H1 (cell line): ENCODE data around the gene FAM50A. TPM values are rescaled to one million over a fixed set of nuclear protein-coding genes. Genes with fewer than 3 reads are reported as not detected.

Experiments used
- CTCF ChIA-PET: fragments of 300-600 bp; sonication (Branson Sonifier 250); formaldehyde crosslinking; loops from one replicate; lab custom pipeline; 2021; ENCODE audit not compliant: partially characterized antibody; lab: Charles Lee
- POLR2A ChIA-PET: fragments of 300-600 bp; sonication (Branson Sonifier 250); formaldehyde crosslinking; loops from one replicate; lab custom pipeline; 2021; ENCODE audit warnings: inconsistent platforms; ENCODE audit not compliant: partially characterized antibody; lab: Charles Lee
- DNase-seq, 2 experiments: peaks; one replicate each; pipeline versions ENCODE4 v3.0.0 to v3.0.0-alpha.2; 2010 to 2022; ENCODE audit warnings: low spot score in 2 of 2, low read depth in 1 of 2, mixed read lengths in 1 of 2
- FAIRE-seq: peaks from 2 replicates; lab custom pipeline; 2011; peaks lifted over from hg19 to GRCh38; lab: Jason Lieb, UNC
- H2AFZ ChIP-seq: 2 replicates; pipeline ENCODE4 v1.8.1; 2012; ENCODE audit warnings: low read length, inconsistent platforms
- H2AK5ac ChIP-seq: 2 replicates; pipeline ENCODE4 v1.6.1; 2013; ENCODE audit warnings: low read depth, low read length
- H2BK120ac ChIP-seq: replicated peaks from 2 replicates; pipeline ENCODE3; 2013; ENCODE audit warnings: low read depth, low read length, inconsistent platforms
- H2BK12ac ChIP-seq: 2 replicates; pipeline ENCODE4 v1.6.1; 2013; ENCODE audit warnings: low read depth, low read length
- H2BK15ac ChIP-seq: 2 replicates; pipeline ENCODE4 v1.6.1; 2013; ENCODE audit warnings: low read length
- H2BK20ac ChIP-seq: 2 replicates; pipeline ENCODE4 v1.6.1; 2013; ENCODE audit warnings: low read length
- H2BK5ac ChIP-seq: 2 replicates; pipeline ENCODE4 v1.6.1; 2013; ENCODE audit warnings: low read depth, low read length
- H3K14ac ChIP-seq: 2 replicates; pipeline ENCODE4 v1.6.1; 2013; ENCODE audit warnings: inconsistent platforms; ENCODE audit not compliant: insufficient read length
- H3K18ac ChIP-seq: 2 replicates; pipeline ENCODE4 v1.6.1; 2013; ENCODE audit warnings: low read length; ENCODE audit errors: extremely low read depth
- H3K23ac ChIP-seq: 2 replicates; pipeline ENCODE4 v1.6.1; 2013; ENCODE audit warnings: inconsistent platforms; ENCODE audit not compliant: insufficient read length
- H3K23me2 ChIP-seq: 2 replicates; pipeline ENCODE4 v1.6.1; 2013; ENCODE audit warnings: low read depth, low read length
- H3K27ac ChIP-seq: 2 replicates; pipeline ENCODE4 v1.6.1; 2011; ENCODE audit warnings: low read depth, low read length, inconsistent platforms
- H3K27me3 ChIP-seq, 4 experiments: replicated peaks in 1 of 4; 1 replicate in 1 of 4; 2 replicates in 3 of 4; pipeline versions ENCODE4 v1.6.1 to v1.8.1; 2011 to 2013; ENCODE audit warnings: low read length in 3 of 4, mild to moderate bottlenecking in 3 of 4, inconsistent platforms in 2 of 4, mixed read lengths in 2 of 4, moderate library complexity in 1 of 4; ENCODE audit not compliant: control insufficient read depth in 3 of 4, insufficient read depth in 3 of 4; ENCODE audit errors: extremely low read depth in 1 of 4
- H3K36me3 ChIP-seq, 4 experiments: 2 replicates each; pipeline versions ENCODE4 v1.6.1 to v1.8.1; 2011 to 2013; ENCODE audit warnings: mild to moderate bottlenecking in 4 of 4, low read length in 3 of 4, moderate library complexity in 2 of 4, control low read depth in 1 of 4, inconsistent platforms in 1 of 4; ENCODE audit not compliant: insufficient read depth in 4 of 4, control insufficient read depth in 2 of 4
- H3K4ac ChIP-seq: replicated peaks from 2 replicates; pipeline ENCODE3; 2013; ENCODE audit warnings: low read length, low read depth, mixed read lengths, inconsistent platforms; ENCODE audit not compliant: insufficient read length
- H3K4me1 ChIP-seq, 4 experiments: replicated peaks in 1 of 4; 1 replicate in 1 of 4; 2 replicates in 3 of 4; pipeline versions ENCODE4 v1.6.1 to v1.8.1; 2011 to 2013; ENCODE audit warnings: low read length in 3 of 4, inconsistent platforms in 2 of 4, mixed read lengths in 1 of 4; ENCODE audit not compliant: insufficient read depth in 4 of 4, control insufficient read depth in 3 of 4
- H3K4me2 ChIP-seq, 2 experiments: 2 replicates each; pipeline versions ENCODE4 v1.6.1 to v1.8.1; 2011 to 2013; ENCODE audit warnings: low read depth in 2 of 2, low read length in 2 of 2, control low read depth in 1 of 2, inconsistent platforms in 1 of 2, mild to moderate bottlenecking in 1 of 2; ENCODE audit not compliant: insufficient read depth in 1 of 2
- H3K4me3 ChIP-seq, 4 experiments: fragments of 200-600, 300-600 bp in 1 of 4; sonication (generic), shearing (Covaris generic), sonication (Bioruptor Twin) in 1 of 4; 2 replicates each; pipeline versions ENCODE4 v1.5.1 to v1.8.1; 2011 to 2016; ENCODE audit warnings: low read length in 4 of 4, low read depth in 3 of 4, control low read depth in 2 of 4, inconsistent platforms in 2 of 4, mild to moderate bottlenecking in 2 of 4, mixed read lengths in 1 of 4, moderate library complexity in 1 of 4; ENCODE audit not compliant: insufficient read depth in 2 of 4; ENCODE audit errors: extremely low read depth in 1 of 4
- H3K56ac ChIP-seq: replicated peaks from 2 replicates; pipeline ENCODE3; 2013; ENCODE audit warnings: low read depth, mild to moderate bottlenecking, mixed read lengths, low read length, inconsistent platforms; ENCODE audit not compliant: insufficient read length
- H3K79me1 ChIP-seq: 2 replicates; pipeline ENCODE4 v1.6.1; 2013; ENCODE audit warnings: low read depth, low read length, control low read depth
- H3K79me2 ChIP-seq, 2 experiments: 2 replicates each; pipeline versions ENCODE4 v1.6.1 to v1.8.1; 2012 to 2013; ENCODE audit warnings: low read length in 2 of 2, mild to moderate bottlenecking in 2 of 2, inconsistent platforms in 1 of 2; ENCODE audit not compliant: insufficient read depth in 2 of 2, control insufficient read depth in 1 of 2
- H3K9ac ChIP-seq, 4 experiments: replicated peaks in 1 of 4; 1 replicate in 1 of 4; 2 replicates in 3 of 4; pipeline versions ENCODE4 v1.6.1 to v1.8.1; 2011 to 2013; ENCODE audit warnings: low read depth in 3 of 4, low read length in 3 of 4, control low read depth in 2 of 4, mild to moderate bottlenecking in 2 of 4, moderate library complexity in 2 of 4, inconsistent platforms in 1 of 4; ENCODE audit errors: extremely low read depth in 1 of 4
- H3K9me3 ChIP-seq, 2 experiments: 2 replicates each; pipeline versions ENCODE4 v1.6.1 to v1.8.1; 2012 to 2013; ENCODE audit warnings: mild to moderate bottlenecking in 2 of 2, moderate library complexity in 2 of 2, control low read depth in 1 of 2, inconsistent platforms in 1 of 2, low read depth in 1 of 2, low read length in 1 of 2, mixed read lengths in 1 of 2; ENCODE audit not compliant: insufficient read depth in 2 of 2
- H4K20me1 ChIP-seq, 2 experiments: replicated peaks in 1 of 2; 2 replicates each; pipeline versions ENCODE3 to v1.8.1; 2011 to 2013; ENCODE audit warnings: inconsistent platforms in 2 of 2, low read length in 2 of 2, mild to moderate bottlenecking in 1 of 2; ENCODE audit not compliant: insufficient read depth in 2 of 2, control insufficient read depth in 1 of 2
- H4K5ac ChIP-seq: 2 replicates; pipeline ENCODE4 v1.6.1; 2013; ENCODE audit warnings: low read length, low read depth, mixed read lengths, inconsistent platforms; ENCODE audit not compliant: insufficient read length
- H4K8ac ChIP-seq: 2 replicates; pipeline ENCODE4 v1.8.0; 2013; ENCODE audit warnings: mild to moderate bottlenecking, moderate library complexity, low read length, inconsistent platforms; ENCODE audit not compliant: insufficient read depth; ENCODE audit errors: extremely low read depth
- H4K91ac ChIP-seq: replicated peaks from 2 replicates; pipeline ENCODE3; 2013; ENCODE audit warnings: low read length, mixed read lengths, inconsistent platforms; ENCODE audit not compliant: insufficient read length
- BRCA1 ChIP-seq: IDR thresholded peaks from 2 replicates; pipeline ENCODE4 v1.6.1; 2012; ENCODE audit warnings: low read depth, low read length, improper control_type of control experiment
- NRF1 ChIP-seq: IDR thresholded peaks from 2 replicates; pipeline ENCODE4 v1.6.1; 2011; ENCODE audit warnings: mild to moderate bottlenecking, low read depth, low read length, improper control_type of control experiment
- POLR2A ChIP-seq, 2 experiments: IDR thresholded peaks; 1 replicate in 1 of 2; 2 replicates in 1 of 2; pipeline ENCODE4 v1.6.1; 2011; ENCODE audit warnings: low read depth in 2 of 2, low read length in 2 of 2, mild to moderate bottlenecking in 2 of 2; ENCODE audit errors: control extremely low read depth in 1 of 2
- RAD21 ChIP-seq, 2 experiments: IDR thresholded peaks in 1 of 2; conservative IDR thresholded peaks in 1 of 2; 2 replicates each; pipeline ENCODE4 v1.6.1; 2011; ENCODE audit warnings: low read depth in 2 of 2, low read length in 2 of 2, improper control_type of control experiment in 1 of 2, inconsistent platforms in 1 of 2, mild to moderate bottlenecking in 1 of 2, moderate library complexity in 1 of 2
- SIN3A ChIP-seq, 2 experiments: IDR thresholded peaks in 1 of 2; conservative IDR thresholded peaks in 1 of 2; 2 replicates each; pipeline ENCODE4 v1.6.1; 2011 to 2012; ENCODE audit warnings: low read length in 2 of 2, improper control_type of control experiment in 1 of 2, low read depth in 1 of 2, mild to moderate bottlenecking in 1 of 2
- WGBS, 2 experiments: shearing (Covaris generic) in 1 of 2; methylation state at CpG; one replicate each; pipeline versions ENCODE4 v1.1.6 to v1.1.7; 2013 to 2015; ENCODE audit warnings: low lambda C conversion rate in 2 of 2, mixed read lengths in 2 of 2, inconsistent platforms in 1 of 2, low coverage in 1 of 2, missing lambda C conversion rate in 1 of 2; ENCODE audit not compliant: insufficient replicate concordance in 2 of 2, insufficient coverage in 1 of 2, insufficient read length in 1 of 2; ENCODE audit errors: extremely low coverage in 1 of 2, missing lambda C conversion rate in 1 of 2; 5-methylcytosine and 5-hydroxymethylcytosine counted together
- polyA plus RNA-seq, 7 experiments: library from polyadenylated mRNA; depleted of rRNA in 3 of 7; stranded (reverse) in 5 of 7; unstranded in 2 of 7; fragments of >200 nt in 5 of 7; fragments of 200-250 nt in 2 of 7; gene quantifications; 1 replicate in 5 of 7; 2 replicates in 1 of 7; 4 replicates in 1 of 7; pipeline versions ENCODE4 v1.2.1 to v1.2.3, GENCODE V29; 2011 to 2013; ENCODE audit warnings: missing spikeins in 2 of 7, mixed read lengths in 2 of 7
- total RNA-seq: library from RNA; stranded (reverse); fragmentation: NEBNext Ultra II Directional; extraction: Animal tissue kit (Norgen Biotek cat#: 25700); gene quantifications from 2 replicates; pipeline ENCODE4 v1.2.1, GENCODE V29; 2021

Gene FAM50A
- total and polyA plus RNA-seq, 2 of the 8 experiments (the other 6 are each of a cell fraction or from before 2014, with no cell fraction given), result 30.7 to 48.7 TPM

DNA sequence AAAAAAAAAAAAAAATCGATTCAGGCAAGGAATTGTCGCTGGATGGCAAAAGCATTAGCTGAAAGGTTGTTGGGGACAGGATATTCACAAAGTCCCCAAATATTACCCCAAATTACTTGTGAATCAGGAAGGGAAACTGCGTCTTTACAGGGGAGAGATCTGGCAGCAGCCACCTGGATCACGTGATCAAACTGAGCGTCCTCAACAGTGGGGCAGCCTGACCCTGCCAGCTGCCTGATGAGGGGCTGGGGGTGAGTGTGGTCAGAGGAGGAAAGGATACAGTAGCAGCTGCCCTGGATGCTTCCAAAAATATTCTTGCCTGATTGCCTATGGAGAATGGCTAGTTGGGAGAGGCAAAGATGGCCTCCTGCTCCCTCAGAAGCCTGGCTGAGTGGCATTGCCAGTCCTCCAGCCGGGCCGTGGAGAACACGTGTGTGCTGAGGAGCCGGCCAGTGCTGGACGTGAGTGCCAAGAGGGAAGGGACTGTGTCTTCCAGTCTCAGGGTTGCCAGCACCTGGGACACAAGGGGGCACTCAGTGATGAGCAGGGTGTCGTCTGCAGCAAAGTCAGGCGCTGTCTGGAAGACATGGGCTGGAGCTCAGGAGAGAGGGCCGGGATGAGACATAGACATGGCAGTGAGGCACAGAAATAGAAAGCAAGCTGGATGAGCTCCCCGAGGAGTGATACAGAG lies 38.1 kb downstream of the FAM50A start:
- Histone ChIP-seq H4K8ac (no peak overlapping the region), H2BK120ac (no peak overlapping the region), H2BK15ac (no peak overlapping the region), H3K9ac (no peak overlapping the region), H4K5ac (no peak overlapping the region), H3K23me2 (peaks cover 3% of the 10 kb centered on the region; the same call in 1 of the 2 replicates), H3K4ac (no peak overlapping the region), H3K4me2 (no peak overlapping the region), H4K91ac (no peak overlapping the region), H3K4me1 (peaks cover 0 to 6% (median 2%) of the 10 kb centered on the region in 4 experiments; a peak in 4 of 7 replicates), H3K79me1 (no peaks in the 10 kb centered on the region), H3K27me3 (no peaks in the 10 kb centered on the region), H3K56ac (no peak overlapping the region), H3K23ac (no peak overlapping the region), H2BK20ac (no peak overlapping the region)
- no peak for FAIRE-seq
- POLR2A ChIA-PET, result interaction anchor here (1.0 to 1.2 kb wide), 2 partner anchors 48 to 84 kb away, joined by 3 read pairs; partner anchors contain the start of gene RPL10
- no peak for DNase-seq
- TF ChIP-seq BRCA1 (no peak), NRF1 (no peak), SIN3A (conservative IDR thresholded peaks at IDR 0.05 in 1 of 2, IDR thresholded peaks at IDR 0.05 in 1 of 2; ENCODE audit: low read depth in 1 of 2, low read length in 2 of 2) (no peak), RAD21 (IDR thresholded peaks at IDR 0.05 in 1 of 2, conservative IDR thresholded peaks at IDR 0.05 in 1 of 2; ENCODE audit: low read depth in 2 of 2, low read length in 2 of 2) (no peak), POLR2A (IDR thresholded peaks at IDR 0.05; ENCODE audit: control extremely low read depth in 1 of 2, low read depth in 2 of 2, low read length in 2 of 2) (no peak)
- TF ChIP-seq, all 59 proteins: peak for 0
- no peak overlapping the region for H3K18ac ChIP-seq
- H3K4me3 ChIP-seq, result no peak overlapping the region
- no peak overlapping the region for H2AFZ ChIP-seq
- H3K36me3 ChIP-seq, result peaks cover 0 to 13% (median 0%) of the 10 kb centered on the region in 4 experiments; a peak in 2 of 8 replicates
- H2AK5ac ChIP-seq, result no peak overlapping the region
- no peak overlapping the region for H3K14ac ChIP-seq
- 82% methylated on average over 7 of the region's 14 CpGs; no CpG with 5 or more reads in 1 of the 2 experiments for WGBS, 2 experiments
- no peak overlapping the region for H2BK12ac ChIP-seq
- H4K20me1 ChIP-seq, result peaks cover 0 to 2% of the 10 kb centered on the region in 2 experiments
- H2BK5ac ChIP-seq, result no peak overlapping the region
- H3K79me2 ChIP-seq, result no peaks in the 10 kb centered on the region
- no peak overlapping the region for H3K27ac ChIP-seq
- CTCF ChIA-PET, result interaction anchor here (0.5 to 2.1 kb wide), 6 partner anchors 21 to 108 kb away, joined by 3 to 8 read pairs (median 3); no protein-coding TSS in a partner anchor
- H3K9me3 ChIP-seq, result no peaks in the 10 kb centered on the region
